ENCODE results near the gene ZMIZ1.

ZMIZ1 gene

GRCh38 chr10:79171504-79171903 is 102.7 kb downstream of the ZMIZ1 start:
- H3K27ac ChIP-seq, result no peak overlapping the region
- TF ChIP-seq ZFX (IDR thresholded peaks at IDR 0.05; ENCODE audit: borderline replicate concordance), result no peak
- no peak for TF ChIP-seq CTCF (IDR thresholded peaks at IDR 0.05)

- no peak for TF ChIP-seq CTCF (IDR thresholded peaks at IDR 0.05)
- TF ChIP-seq ZFX (IDR thresholded peaks at IDR 0.05; ENCODE audit: borderline replicate concordance), result no peak
- H3K27ac ChIP-seq, result no peak overlapping the region
Measured at GRCh38 chr10:79172881-79173280, 104.1 kb downstream of the ZMIZ1 start.

GRCh38 chr10:79173582-79174262 is 105.0 kb downstream of the ZMIZ1 start:
- no peak for TF ChIP-seq ZFX (IDR thresholded peaks at IDR 0.05; ENCODE audit: borderline replicate concordance)
- no peak for TF ChIP-seq CTCF (IDR thresholded peaks at IDR 0.05)
- H3K27ac ChIP-seq, result no peak overlapping the region

GRCh38 chr10:79176052-79176501 is 107.3 kb downstream of the ZMIZ1 start:
- H3K27ac ChIP-seq, result no peak overlapping the region
- TF ChIP-seq CTCF (IDR thresholded peaks at IDR 0.05) (no peak), ZFX (IDR thresholded peaks at IDR 0.05; ENCODE audit: borderline replicate concordance) (no peak)

- H3K27ac ChIP-seq, result no peak overlapping the region
- TF ChIP-seq CTCF (IDR thresholded peaks at IDR 0.05), result no peak
- TF ChIP-seq ZFX (IDR thresholded peaks at IDR 0.05; ENCODE audit: borderline replicate concordance), result no peak
Measured at GRCh38 chr10:79176949-79177602, 108.3 kb downstream of the ZMIZ1 start.

GRCh38 chr10:79178070-79178576 is 109.4 kb downstream of the ZMIZ1 start:
- no peak overlapping the region for H3K27ac ChIP-seq

More at GRCh38 chr10:79178070-79178576, 109.4 kb downstream of the ZMIZ1 start:
- TF ChIP-seq ZFX (IDR thresholded peaks at IDR 0.05; ENCODE audit: borderline replicate concordance), result no peak
- TF ChIP-seq CTCF (IDR thresholded peaks at IDR 0.05), result no peak
